ENCODE data around the gene CABCOCO1. TPM values are rescaled to one million over a fixed set of nuclear protein-coding genes. Genes with fewer than 3 reads are reported as not detected.
"Not testable (repeated sequence)": the region's sequence is repeated elsewhere in the genome, so short reads cannot be mapped to it uniquely, and the experiment has no call there.

CABCOCO1 gene
- total RNA-seq, 2 donors from 2014 or later: 1.0 to 1.1 TPM

- Histone ChIP-seq H3K36me3 (ENCODE audit: control insufficient read depth, insufficient read depth, low read length) (no peaks in the 10 kb centered on the region), H3K9ac (ENCODE audit: extremely low read depth, low read length, poor library complexity, severe bottlenecking) (no peak overlapping the region), H3K27ac (ENCODE audit: low read depth, low read length) (no peak overlapping the region), H3K4me1 (ENCODE audit: control insufficient read depth, insufficient read depth, low read length) (no peaks in the 10 kb centered on the region), H3K9me3 (ENCODE audit: control insufficient read depth, low read length) (no peaks in the 10 kb centered on the region), H3K4me3 (ENCODE audit: low read length) (no peak overlapping the region), H3K27me3 (ENCODE audit: control insufficient read depth, insufficient read depth, low read length, poor library complexity, severe bottlenecking) (no peaks in the 10 kb centered on the region)
- Mint-ChIP-seq H3K4me3 (no peak overlapping the region), H3K9me3 (no peaks in the 10 kb centered on the region), H3K4me1 (no peaks in the 10 kb centered on the region), H3K27me3 (ENCODE audit: insufficient read depth) (no peaks in the 10 kb centered on the region), H3K36me3 (ENCODE audit: low read depth) (no peaks in the 10 kb centered on the region), H3K27ac (no peak overlapping the region)
- DNase-seq: no peak
- WGBS, 2 experiments (ENCODE audit: insufficient coverage in 1 of 2, insufficient read length in 1 of 2): 88 to 96% methylated on average over 1 of the region's 1 CpG
- TF ChIP-seq, protein P1, sequence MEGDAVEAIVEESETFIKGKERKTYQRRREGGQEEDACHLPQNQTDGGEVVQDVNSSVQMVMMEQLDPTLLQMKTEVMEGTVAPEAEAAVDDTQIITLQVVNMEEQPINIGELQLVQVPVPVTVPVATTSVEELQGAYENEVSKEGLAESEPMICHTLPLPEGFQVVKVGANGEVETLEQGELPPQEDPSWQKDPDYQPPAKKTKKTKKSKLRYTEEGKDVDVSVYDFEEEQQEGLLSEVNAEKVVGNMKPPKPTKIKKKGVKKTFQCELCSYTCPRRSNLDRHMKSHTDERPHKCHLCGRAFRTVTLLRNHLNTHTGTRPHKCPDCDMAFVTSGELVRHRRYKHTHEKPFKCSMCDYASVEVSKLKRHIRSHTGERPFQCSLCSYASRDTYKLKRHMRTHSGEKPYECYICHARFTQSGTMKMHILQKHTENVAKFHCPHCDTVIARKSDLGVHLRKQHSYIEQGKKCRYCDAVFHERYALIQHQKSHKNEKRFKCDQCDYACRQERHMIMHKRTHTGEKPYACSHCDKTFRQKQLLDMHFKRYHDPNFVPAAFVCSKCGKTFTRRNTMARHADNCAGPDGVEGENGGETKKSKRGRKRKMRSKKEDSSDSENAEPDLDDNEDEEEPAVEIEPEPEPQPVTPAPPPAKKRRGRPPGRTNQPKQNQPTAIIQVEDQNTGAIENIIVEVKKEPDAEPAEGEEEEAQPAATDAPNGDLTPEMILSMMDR (conservative IDR thresholded peaks at IDR 0.05): no peak
Measured at GRCh38 chr10:61683319-61683718, 20.6 kb downstream of the CABCOCO1 start.

DNA sequence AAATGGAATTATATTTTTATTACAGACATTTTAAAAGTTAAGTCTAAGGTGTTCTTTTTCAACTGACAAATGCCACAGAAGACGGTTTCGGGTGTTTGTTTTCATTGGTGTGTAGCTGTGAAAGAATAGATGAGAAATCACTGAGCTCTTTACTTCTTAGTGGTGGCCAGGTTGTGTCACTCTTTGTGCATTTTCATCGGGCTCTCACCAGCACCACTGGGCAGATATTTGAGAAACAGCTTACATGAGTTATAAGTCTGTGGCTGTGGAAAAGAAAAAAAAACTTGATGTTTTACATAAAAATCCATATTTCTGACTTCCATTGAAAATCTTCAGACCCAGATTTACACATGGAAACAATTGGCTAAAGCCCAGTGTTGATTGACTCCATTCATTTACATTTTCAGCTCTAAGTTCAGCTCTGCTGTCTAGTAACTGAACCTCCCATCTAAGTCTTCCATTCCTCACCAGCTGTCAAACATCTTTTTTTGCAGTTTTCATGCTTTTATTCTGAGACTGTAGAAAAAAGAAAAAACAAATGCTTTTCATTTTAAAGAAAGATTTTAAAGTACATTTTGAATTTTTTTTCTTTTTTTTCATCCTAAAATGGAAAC lies 22.3 kb downstream of the CABCOCO1 start:
- Mint-ChIP-seq H3K36me3 (ENCODE audit: low read depth) (no peaks in the 10 kb centered on the region), H3K4me1 (no peaks in the 10 kb centered on the region), H3K27me3 (ENCODE audit: insufficient read depth) (no peaks in the 10 kb centered on the region), H3K4me3 (no peak overlapping the region), H3K27ac (no peak overlapping the region), H3K9me3 (no peaks in the 10 kb centered on the region)
- no peak for DNase-seq
- Histone ChIP-seq H3K27me3 (ENCODE audit: control insufficient read depth, insufficient read depth, low read length, poor library complexity, severe bottlenecking) (no peaks in the 10 kb centered on the region), H3K4me1 (ENCODE audit: control insufficient read depth, insufficient read depth, low read length) (no peaks in the 10 kb centered on the region), H3K9ac (ENCODE audit: extremely low read depth, low read length, poor library complexity, severe bottlenecking) (no peak overlapping the region), H3K36me3 (ENCODE audit: control insufficient read depth, insufficient read depth, low read length) (no peaks in the 10 kb centered on the region), H3K27ac (ENCODE audit: low read depth, low read length) (no peak overlapping the region), H3K4me3 (ENCODE audit: low read length) (no peak overlapping the region), H3K9me3 (ENCODE audit: control insufficient read depth, low read length) (no peaks in the 10 kb centered on the region)
- TF ChIP-seq, protein P1 (conservative IDR thresholded peaks at IDR 0.05): no peak
- WGBS, 2 experiments (ENCODE audit: insufficient coverage in 1 of 2, insufficient read length in 1 of 2): 86 to 95% methylated on average over 2 to 3 of the region's 3 CpGs

GRCh38 chr10:61688551-61689308 lies 26.0 kb downstream of the CABCOCO1 start:
- H3K9me3 ChIP-seq (ENCODE audit: control insufficient read depth, low read length): no peaks in the 10 kb centered on the region
- H3K4me3 Mint-ChIP-seq: no peak overlapping the region
- H3K4me1 ChIP-seq (ENCODE audit: control insufficient read depth, insufficient read depth, low read length): no peaks in the 10 kb centered on the region
- H3K27me3 Mint-ChIP-seq (ENCODE audit: insufficient read depth): no peaks in the 10 kb centered on the region
- DNase-seq: no peak
- TF ChIP-seq, protein P1 (conservative IDR thresholded peaks at IDR 0.05): no peak
- H3K36me3 ChIP-seq (ENCODE audit: control insufficient read depth, insufficient read depth, low read length): no peaks in the 10 kb centered on the region
- no peaks in the 10 kb centered on the region for H3K4me1 Mint-ChIP-seq
- no peaks in the 10 kb centered on the region for H3K36me3 Mint-ChIP-seq (ENCODE audit: low read depth)
- no peak overlapping the region for H3K27ac ChIP-seq (ENCODE audit: low read depth, low read length)
- no peaks in the 10 kb centered on the region for H3K27me3 ChIP-seq (ENCODE audit: control insufficient read depth, insufficient read depth, low read length, poor library complexity, severe bottlenecking)
- H3K4me3 ChIP-seq (ENCODE audit: low read length): no peak overlapping the region
- H3K9me3 Mint-ChIP-seq: no peaks in the 10 kb centered on the region
- no peak overlapping the region for H3K27ac Mint-ChIP-seq
- WGBS, 2 experiments (ENCODE audit: insufficient coverage in 1 of 2, insufficient read length in 1 of 2): 90 to 92% methylated on average over 5 to 10 of the region's 11 CpGs
- H3K9ac ChIP-seq (ENCODE audit: extremely low read depth, low read length, poor library complexity, severe bottlenecking): no peak overlapping the region

GRCh38 chr10:61691667-61692066 lies 28.9 kb downstream of the CABCOCO1 start:
- H3K36me3 Mint-ChIP-seq (ENCODE audit: low read depth); DNase-seq; H3K9ac ChIP-seq (ENCODE audit: extremely low read depth, low read length, poor library complexity, severe bottlenecking); H3K9me3 Mint-ChIP-seq; H3K27me3 Mint-ChIP-seq (ENCODE audit: insufficient read depth); H3K9me3 ChIP-seq (ENCODE audit: control insufficient read depth, low read length); H3K27ac ChIP-seq (ENCODE audit: low read depth, low read length); H3K4me1 Mint-ChIP-seq; H3K36me3 ChIP-seq (ENCODE audit: control insufficient read depth, insufficient read depth, low read length); H3K27ac Mint-ChIP-seq; H3K27me3 ChIP-seq (ENCODE audit: control insufficient read depth, insufficient read depth, low read length, poor library complexity, severe bottlenecking); H3K4me3 ChIP-seq (ENCODE audit: low read length); H3K4me1 ChIP-seq (ENCODE audit: control insufficient read depth, insufficient read depth, low read length); H3K4me3 Mint-ChIP-seq: not testable (repeated sequence)
- no CpG with 5 or more reads among the region's 2 CpGs for WGBS, 2 experiments (ENCODE audit: insufficient coverage in 1 of 2, insufficient read length in 1 of 2)

All from endodermal cell (in vitro differentiated cells).